H1 (cell line): ENCODE measurements around the gene PLD3. TPM values are rescaled to one million over a fixed set of nuclear protein-coding genes. Genes with fewer than 3 reads are reported as not detected.

Experiments used
- CTCF ChIA-PET: fragments of 300-600 bp; sonication (Branson Sonifier 250); formaldehyde crosslinking; loops from one replicate; lab custom pipeline; 2021; ENCODE audit not compliant: partially characterized antibody; lab: Charles Lee
- POLR2A ChIA-PET: fragments of 300-600 bp; sonication (Branson Sonifier 250); formaldehyde crosslinking; loops from one replicate; lab custom pipeline; 2021; ENCODE audit warnings: inconsistent platforms; ENCODE audit not compliant: partially characterized antibody; lab: Charles Lee
- DNase-seq, 2 experiments: peaks; one replicate each; pipeline versions ENCODE4 v3.0.0 to v3.0.0-alpha.2; 2010 to 2022; ENCODE audit warnings: low spot score in 2 of 2, low read depth in 1 of 2, mixed read lengths in 1 of 2
- FAIRE-seq: peaks from 2 replicates; lab custom pipeline; 2011; peaks lifted over from hg19 to GRCh38; lab: Jason Lieb, UNC
- H2AFZ ChIP-seq: 2 replicates; pipeline ENCODE4 v1.8.1; 2012; ENCODE audit warnings: low read length, inconsistent platforms
- H2AK5ac ChIP-seq: 2 replicates; pipeline ENCODE4 v1.6.1; 2013; ENCODE audit warnings: low read depth, low read length
- H2BK120ac ChIP-seq: replicated peaks from 2 replicates; pipeline ENCODE3; 2013; ENCODE audit warnings: low read depth, low read length, inconsistent platforms
- H2BK12ac ChIP-seq: 2 replicates; pipeline ENCODE4 v1.6.1; 2013; ENCODE audit warnings: low read depth, low read length
- H2BK15ac ChIP-seq: 2 replicates; pipeline ENCODE4 v1.6.1; 2013; ENCODE audit warnings: low read length
- H2BK20ac ChIP-seq: 2 replicates; pipeline ENCODE4 v1.6.1; 2013; ENCODE audit warnings: low read length
- H2BK5ac ChIP-seq: 2 replicates; pipeline ENCODE4 v1.6.1; 2013; ENCODE audit warnings: low read depth, low read length
- H3K14ac ChIP-seq: 2 replicates; pipeline ENCODE4 v1.6.1; 2013; ENCODE audit warnings: inconsistent platforms; ENCODE audit not compliant: insufficient read length
- H3K18ac ChIP-seq: 2 replicates; pipeline ENCODE4 v1.6.1; 2013; ENCODE audit warnings: low read length; ENCODE audit errors: extremely low read depth
- H3K23ac ChIP-seq: 2 replicates; pipeline ENCODE4 v1.6.1; 2013; ENCODE audit warnings: inconsistent platforms; ENCODE audit not compliant: insufficient read length
- H3K23me2 ChIP-seq: 2 replicates; pipeline ENCODE4 v1.6.1; 2013; ENCODE audit warnings: low read depth, low read length
- H3K27ac ChIP-seq: 2 replicates; pipeline ENCODE4 v1.6.1; 2011; ENCODE audit warnings: low read depth, low read length, inconsistent platforms
- H3K27me3 ChIP-seq, 4 experiments: replicated peaks in 1 of 4; 1 replicate in 1 of 4; 2 replicates in 3 of 4; pipeline versions ENCODE4 v1.6.1 to v1.8.1; 2011 to 2013; ENCODE audit warnings: low read length in 3 of 4, mild to moderate bottlenecking in 3 of 4, inconsistent platforms in 2 of 4, mixed read lengths in 2 of 4, moderate library complexity in 1 of 4; ENCODE audit not compliant: control insufficient read depth in 3 of 4, insufficient read depth in 3 of 4; ENCODE audit errors: extremely low read depth in 1 of 4
- H3K36me3 ChIP-seq, 4 experiments: 2 replicates each; pipeline versions ENCODE4 v1.6.1 to v1.8.1; 2011 to 2013; ENCODE audit warnings: mild to moderate bottlenecking in 4 of 4, low read length in 3 of 4, moderate library complexity in 2 of 4, control low read depth in 1 of 4, inconsistent platforms in 1 of 4; ENCODE audit not compliant: insufficient read depth in 4 of 4, control insufficient read depth in 2 of 4
- H3K4ac ChIP-seq: replicated peaks from 2 replicates; pipeline ENCODE3; 2013; ENCODE audit warnings: low read length, low read depth, mixed read lengths, inconsistent platforms; ENCODE audit not compliant: insufficient read length
- H3K4me1 ChIP-seq, 4 experiments: replicated peaks in 1 of 4; 1 replicate in 1 of 4; 2 replicates in 3 of 4; pipeline versions ENCODE4 v1.6.1 to v1.8.1; 2011 to 2013; ENCODE audit warnings: low read length in 3 of 4, inconsistent platforms in 2 of 4, mixed read lengths in 1 of 4; ENCODE audit not compliant: insufficient read depth in 4 of 4, control insufficient read depth in 3 of 4
- H3K4me2 ChIP-seq, 2 experiments: 2 replicates each; pipeline versions ENCODE4 v1.6.1 to v1.8.1; 2011 to 2013; ENCODE audit warnings: low read depth in 2 of 2, low read length in 2 of 2, control low read depth in 1 of 2, inconsistent platforms in 1 of 2, mild to moderate bottlenecking in 1 of 2; ENCODE audit not compliant: insufficient read depth in 1 of 2
- H3K4me3 ChIP-seq, 4 experiments: fragments of 200-600, 300-600 bp in 1 of 4; sonication (generic), shearing (Covaris generic), sonication (Bioruptor Twin) in 1 of 4; 2 replicates each; pipeline versions ENCODE4 v1.5.1 to v1.8.1; 2011 to 2016; ENCODE audit warnings: low read length in 4 of 4, low read depth in 3 of 4, control low read depth in 2 of 4, inconsistent platforms in 2 of 4, mild to moderate bottlenecking in 2 of 4, mixed read lengths in 1 of 4, moderate library complexity in 1 of 4; ENCODE audit not compliant: insufficient read depth in 2 of 4; ENCODE audit errors: extremely low read depth in 1 of 4
- H3K56ac ChIP-seq: replicated peaks from 2 replicates; pipeline ENCODE3; 2013; ENCODE audit warnings: low read depth, mild to moderate bottlenecking, mixed read lengths, low read length, inconsistent platforms; ENCODE audit not compliant: insufficient read length
- H3K79me1 ChIP-seq: 2 replicates; pipeline ENCODE4 v1.6.1; 2013; ENCODE audit warnings: low read depth, low read length, control low read depth
- H3K79me2 ChIP-seq, 2 experiments: 2 replicates each; pipeline versions ENCODE4 v1.6.1 to v1.8.1; 2012 to 2013; ENCODE audit warnings: low read length in 2 of 2, mild to moderate bottlenecking in 2 of 2, inconsistent platforms in 1 of 2; ENCODE audit not compliant: insufficient read depth in 2 of 2, control insufficient read depth in 1 of 2
- H3K9ac ChIP-seq, 4 experiments: replicated peaks in 1 of 4; 1 replicate in 1 of 4; 2 replicates in 3 of 4; pipeline versions ENCODE4 v1.6.1 to v1.8.1; 2011 to 2013; ENCODE audit warnings: low read depth in 3 of 4, low read length in 3 of 4, control low read depth in 2 of 4, mild to moderate bottlenecking in 2 of 4, moderate library complexity in 2 of 4, inconsistent platforms in 1 of 4; ENCODE audit errors: extremely low read depth in 1 of 4
- H3K9me3 ChIP-seq, 2 experiments: 2 replicates each; pipeline versions ENCODE4 v1.6.1 to v1.8.1; 2012 to 2013; ENCODE audit warnings: mild to moderate bottlenecking in 2 of 2, moderate library complexity in 2 of 2, control low read depth in 1 of 2, inconsistent platforms in 1 of 2, low read depth in 1 of 2, low read length in 1 of 2, mixed read lengths in 1 of 2; ENCODE audit not compliant: insufficient read depth in 2 of 2
- H4K20me1 ChIP-seq, 2 experiments: replicated peaks in 1 of 2; 2 replicates each; pipeline versions ENCODE3 to v1.8.1; 2011 to 2013; ENCODE audit warnings: inconsistent platforms in 2 of 2, low read length in 2 of 2, mild to moderate bottlenecking in 1 of 2; ENCODE audit not compliant: insufficient read depth in 2 of 2, control insufficient read depth in 1 of 2
- H4K5ac ChIP-seq: 2 replicates; pipeline ENCODE4 v1.6.1; 2013; ENCODE audit warnings: low read length, low read depth, mixed read lengths, inconsistent platforms; ENCODE audit not compliant: insufficient read length
- H4K8ac ChIP-seq: 2 replicates; pipeline ENCODE4 v1.8.0; 2013; ENCODE audit warnings: mild to moderate bottlenecking, moderate library complexity, low read length, inconsistent platforms; ENCODE audit not compliant: insufficient read depth; ENCODE audit errors: extremely low read depth
- H4K91ac ChIP-seq: replicated peaks from 2 replicates; pipeline ENCODE3; 2013; ENCODE audit warnings: low read length, mixed read lengths, inconsistent platforms; ENCODE audit not compliant: insufficient read length
- BACH1 ChIP-seq: IDR thresholded peaks from 2 replicates; pipeline ENCODE4 v1.6.1; 2012; ENCODE audit warnings: low read length, improper control_type of control experiment
- SP4 ChIP-seq: IDR thresholded peaks from 2 replicates; pipeline ENCODE4 v1.6.1; 2012; ENCODE audit warnings: low read length, inconsistent platforms
- WGBS, 2 experiments: shearing (Covaris generic) in 1 of 2; methylation state at CpG; one replicate each; pipeline versions ENCODE4 v1.1.6 to v1.1.7; 2013 to 2015; ENCODE audit warnings: low lambda C conversion rate in 2 of 2, mixed read lengths in 2 of 2, inconsistent platforms in 1 of 2, low coverage in 1 of 2, missing lambda C conversion rate in 1 of 2; ENCODE audit not compliant: insufficient replicate concordance in 2 of 2, insufficient coverage in 1 of 2, insufficient read length in 1 of 2; ENCODE audit errors: extremely low coverage in 1 of 2, missing lambda C conversion rate in 1 of 2; 5-methylcytosine and 5-hydroxymethylcytosine counted together
- polyA plus RNA-seq, 7 experiments: library from polyadenylated mRNA; depleted of rRNA in 3 of 7; stranded (reverse) in 5 of 7; unstranded in 2 of 7; fragments of >200 nt in 5 of 7; fragments of 200-250 nt in 2 of 7; gene quantifications; 1 replicate in 5 of 7; 2 replicates in 1 of 7; 4 replicates in 1 of 7; pipeline versions ENCODE4 v1.2.1 to v1.2.3, GENCODE V29; 2011 to 2013; ENCODE audit warnings: missing spikeins in 2 of 7, mixed read lengths in 2 of 7
- total RNA-seq: library from RNA; stranded (reverse); fragmentation: NEBNext Ultra II Directional; extraction: Animal tissue kit (Norgen Biotek cat#: 25700); gene quantifications from 2 replicates; pipeline ENCODE4 v1.2.1, GENCODE V29; 2021

Gene PLD3
- total and polyA plus RNA-seq, 2 of the 8 experiments (the other 6 are each of a cell fraction or from before 2014, with no cell fraction given), result 180 to 543 TPM

- Histone ChIP-seq H3K4me1 (peaks cover 0 to 4% (median 0%) of the 10 kb centered on the region in 4 experiments; a peak in 2 of 7 replicates), H2BK12ac (no peak overlapping the region; the same call in 1 of the 2 replicates), H3K36me3 (peaks cover 6 to 20% (median 12%) of the 10 kb centered on the region in 4 experiments; a peak in 7 of 8 replicates), H3K4me3 (no peak overlapping the region), H3K79me1 (no peaks in the 10 kb centered on the region), H3K14ac (no peak overlapping the region), H3K18ac (no peak overlapping the region), H3K23ac (no peak overlapping the region), H3K4me2 (no peak overlapping the region), H4K8ac (no peak overlapping the region), H3K4ac (no peak overlapping the region), H2AK5ac (no peak overlapping the region), H4K91ac (no peak overlapping the region), H2BK15ac (no peak overlapping the region), H3K79me2 (no peaks in the 10 kb centered on the region), H3K9ac (no peak overlapping the region), H3K27ac (no peak overlapping the region), H2BK5ac (no peak overlapping the region), H4K5ac (no peak overlapping the region), H3K56ac (no peak overlapping the region), H3K23me2 (no peaks in the 10 kb centered on the region), H2BK120ac (no peak overlapping the region), H2AFZ (no peak overlapping the region), H4K20me1 (peaks cover 0 to 12% of the 10 kb centered on the region in 2 experiments), H3K9me3 (no peaks in the 10 kb centered on the region), H3K27me3 (no peaks in the 10 kb centered on the region), H2BK20ac (no peak overlapping the region)
- FAIRE-seq (no peak), DNase-seq (no peak)
- 90% methylated on average over 10 of the region's 11 CpGs; no CpG with 5 or more reads in 1 of the 2 experiments for WGBS, 2 experiments
- TF ChIP-seq BACH1 (no peak), SP4 (no peak)
- POLR2A ChIA-PET, result interaction anchor here (0.7 to 4.1 kb wide), 9 partner anchors 9 to 48 kb away, joined by 3 to 25 read pairs (median 4); no protein-coding TSS in a partner anchor
- CTCF ChIA-PET, result interaction anchor here (1.6 to 4.2 kb wide), 4 partner anchors 9 to 74 kb away, joined by 5 to 19 read pairs (median 10); no protein-coding TSS in a partner anchor
These were observed 31.1 kb downstream of the PLD3 start for GRCh38 chr19:40379446-40380198.
